ENCODE results near the gene MRPL36.

DNA sequence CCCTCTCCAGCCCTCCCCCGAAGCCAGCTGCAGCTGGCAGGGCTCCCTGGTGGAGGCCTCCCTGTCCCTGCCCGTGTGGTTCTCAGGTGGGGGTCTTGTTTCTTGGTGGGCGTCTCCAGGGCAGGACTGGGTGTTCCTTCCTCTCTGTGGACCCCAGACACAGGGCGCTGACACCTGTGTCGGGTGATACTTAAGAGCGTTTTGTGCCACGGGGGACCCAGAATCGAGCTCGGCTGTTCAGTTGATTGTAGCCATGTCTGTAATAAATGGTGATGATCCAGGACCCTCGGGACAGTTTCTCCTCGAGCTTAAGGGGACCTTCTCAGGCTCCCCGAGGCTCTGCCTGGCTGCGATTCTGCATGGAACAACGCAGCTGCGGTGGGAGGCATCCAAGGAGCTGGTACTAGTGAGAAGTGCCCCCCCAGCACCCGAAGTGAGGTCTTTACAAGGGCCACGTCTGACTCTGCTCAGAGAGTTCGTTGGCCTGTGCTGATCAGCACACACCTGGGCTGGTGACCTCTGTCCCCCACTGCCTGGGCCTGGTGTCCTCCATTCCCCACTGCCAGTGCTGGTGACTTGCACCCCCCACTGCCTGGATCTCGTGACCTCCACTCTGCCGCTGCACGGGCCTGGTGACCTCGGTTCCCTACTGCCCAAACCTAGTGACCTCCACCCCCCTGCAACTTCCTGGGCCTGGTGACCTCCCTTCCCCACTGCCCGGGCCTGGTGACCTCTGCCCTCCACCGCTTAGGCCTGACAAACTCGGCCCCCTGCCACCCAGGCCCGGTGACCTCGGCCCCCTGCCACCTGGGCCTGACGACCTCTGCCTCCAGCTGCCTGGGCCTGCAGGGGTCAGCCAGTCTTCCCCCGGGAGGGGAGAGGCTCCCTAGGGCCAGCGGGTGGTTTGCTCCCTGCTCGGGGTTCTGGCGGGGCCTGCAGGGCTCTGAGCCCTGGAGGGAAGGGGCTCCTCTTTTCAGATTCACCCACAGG, 37.5 kb upstream of the MRPL36 start:
- TF ChIP-seq EZH2phosphoT487 (IDR thresholded peaks at IDR 0.05; ENCODE audit: unreplicated experiment) (no peak), EZH2 (IDR thresholded peaks at IDR 0.05; ENCODE audit: low read depth, unreplicated experiment) (no peak), ZNF114 (CRISPR knock-in tag; IDR thresholded peaks at IDR 0.05) (no peak)
- TF ChIP-seq, protein P1, sequence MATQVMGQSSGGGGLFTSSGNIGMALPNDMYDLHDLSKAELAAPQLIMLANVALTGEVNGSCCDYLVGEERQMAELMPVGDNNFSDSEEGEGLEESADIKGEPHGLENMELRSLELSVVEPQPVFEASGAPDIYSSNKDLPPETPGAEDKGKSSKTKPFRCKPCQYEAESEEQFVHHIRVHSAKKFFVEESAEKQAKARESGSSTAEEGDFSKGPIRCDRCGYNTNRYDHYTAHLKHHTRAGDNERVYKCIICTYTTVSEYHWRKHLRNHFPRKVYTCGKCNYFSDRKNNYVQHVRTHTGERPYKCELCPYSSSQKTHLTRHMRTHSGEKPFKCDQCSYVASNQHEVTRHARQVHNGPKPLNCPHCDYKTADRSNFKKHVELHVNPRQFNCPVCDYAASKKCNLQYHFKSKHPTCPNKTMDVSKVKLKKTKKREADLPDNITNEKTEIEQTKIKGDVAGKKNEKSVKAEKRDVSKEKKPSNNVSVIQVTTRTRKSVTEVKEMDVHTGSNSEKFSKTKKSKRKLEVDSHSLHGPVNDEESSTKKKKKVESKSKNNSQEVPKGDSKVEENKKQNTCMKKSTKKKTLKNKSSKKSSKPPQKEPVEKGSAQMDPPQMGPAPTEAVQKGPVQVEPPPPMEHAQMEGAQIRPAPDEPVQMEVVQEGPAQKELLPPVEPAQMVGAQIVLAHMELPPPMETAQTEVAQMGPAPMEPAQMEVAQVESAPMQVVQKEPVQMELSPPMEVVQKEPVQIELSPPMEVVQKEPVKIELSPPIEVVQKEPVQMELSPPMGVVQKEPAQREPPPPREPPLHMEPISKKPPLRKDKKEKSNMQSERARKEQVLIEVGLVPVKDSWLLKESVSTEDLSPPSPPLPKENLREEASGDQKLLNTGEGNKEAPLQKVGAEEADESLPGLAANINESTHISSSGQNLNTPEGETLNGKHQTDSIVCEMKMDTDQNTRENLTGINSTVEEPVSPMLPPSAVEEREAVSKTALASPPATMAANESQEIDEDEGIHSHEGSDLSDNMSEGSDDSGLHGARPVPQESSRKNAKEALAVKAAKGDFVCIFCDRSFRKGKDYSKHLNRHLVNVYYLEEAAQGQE (IDR thresholded peaks at IDR 0.05; ENCODE audit: unreplicated experiment): no peak
- TF ChIP-seq, protein P2, sequence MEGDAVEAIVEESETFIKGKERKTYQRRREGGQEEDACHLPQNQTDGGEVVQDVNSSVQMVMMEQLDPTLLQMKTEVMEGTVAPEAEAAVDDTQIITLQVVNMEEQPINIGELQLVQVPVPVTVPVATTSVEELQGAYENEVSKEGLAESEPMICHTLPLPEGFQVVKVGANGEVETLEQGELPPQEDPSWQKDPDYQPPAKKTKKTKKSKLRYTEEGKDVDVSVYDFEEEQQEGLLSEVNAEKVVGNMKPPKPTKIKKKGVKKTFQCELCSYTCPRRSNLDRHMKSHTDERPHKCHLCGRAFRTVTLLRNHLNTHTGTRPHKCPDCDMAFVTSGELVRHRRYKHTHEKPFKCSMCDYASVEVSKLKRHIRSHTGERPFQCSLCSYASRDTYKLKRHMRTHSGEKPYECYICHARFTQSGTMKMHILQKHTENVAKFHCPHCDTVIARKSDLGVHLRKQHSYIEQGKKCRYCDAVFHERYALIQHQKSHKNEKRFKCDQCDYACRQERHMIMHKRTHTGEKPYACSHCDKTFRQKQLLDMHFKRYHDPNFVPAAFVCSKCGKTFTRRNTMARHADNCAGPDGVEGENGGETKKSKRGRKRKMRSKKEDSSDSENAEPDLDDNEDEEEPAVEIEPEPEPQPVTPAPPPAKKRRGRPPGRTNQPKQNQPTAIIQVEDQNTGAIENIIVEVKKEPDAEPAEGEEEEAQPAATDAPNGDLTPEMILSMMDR (conservative IDR thresholded peaks at IDR 0.05; ENCODE audit: low read depth in 2 of 2): no peak

All from GM23338 (cell line).